Esophagus squamous epithelium (tissue), 5 donors: ENCODE results near the gene MYO15A. TPM values are rescaled to one million over a fixed set of nuclear protein-coding genes. Genes with fewer than 3 reads are reported as not detected.

Experiments
- DNase-seq: peaks from one replicate; lab custom pipeline; 2025; lab: John Stamatoyannopoulos, UW
- H3K27ac ChIP-seq, 4 donors: fragments of 200-600 bp; sonication (generic); one replicate each; pipeline ENCODE4 v1.5.1; 2016 to 2019; ENCODE audit warnings: mild to moderate bottlenecking in 1 of 4
- H3K27me3 ChIP-seq, 4 donors: fragments of 200-600 bp; sonication (generic); 1 replicate in 3 of 4; 2 replicates in 1 of 4; pipeline versions ENCODE4 v1.5.1 to v1.6.0; 2017 to 2021; ENCODE audit warnings: antibody characterized with exemption in 1 of 4
- H3K36me3 ChIP-seq, 3 donors: fragments of 200-600 bp; sonication (generic); one replicate each; pipeline ENCODE4 v1.5.1; 2016 to 2019
- H3K4me1 ChIP-seq, 3 donors: fragments of 200-600 bp; sonication (generic); one replicate each; pipeline ENCODE4 v1.5.1; 2017 to 2019
- H3K4me3 ChIP-seq, 4 donors: fragments of 200-600 bp; sonication (generic); 1 replicate in 3 of 4; 2 replicates in 1 of 4; pipeline ENCODE4 v1.5.1; 2016 to 2019; ENCODE audit warnings: mild to moderate bottlenecking in 2 of 4, moderate library complexity in 1 of 4
- H3K9me3 ChIP-seq, 3 donors: fragments of 200-600 bp; sonication (generic); one replicate each; pipeline ENCODE4 v1.5.1; 2016 to 2019
- POLR2A ChIP-seq, 4 donors: fragments of 450-650 bp; IDR thresholded peaks; one replicate each; pipeline ENCODE4 v1.6.1; 2017; ENCODE audit warnings: antibody characterized with exemption in 4 of 4, mild to moderate bottlenecking in 4 of 4, moderate library complexity in 3 of 4
- WGBS, 2 donors: methylation state at CpG; one replicate each; pipeline ENCODE4 v1.1.5; 2018; 5-methylcytosine and 5-hydroxymethylcytosine counted together
- intact Hi-C: fragments of 100-400 bp; cut with DNase I; formaldehyde crosslinking; loops from one replicate; pipeline ENCODE4 v1.15.0; 2022
- total RNA-seq, 4 donors: library from RNA; depleted of rRNA; stranded (reverse); fragments of >200 nt; gene quantifications; one replicate each; pipeline ENCODE4 v1.1.0, GENCODE V29; 2016
- TF ChIP-seq, protein P1 (sequence below), 6 experiments: fragments of 450-650 bp in 4 of 6; fragments of 200-600 bp in 2 of 6; sonication (generic) in 2 of 6; IDR thresholded peaks; one replicate each; pipeline ENCODE4 v1.5.1; 2016 to 2019; ENCODE audit warnings: antibody characterized with exemption in 6 of 6, mild to moderate bottlenecking in 4 of 6, moderate library complexity in 4 of 6
- donor health status: DM: yes; HTN: yes; CAD: no.

MYO15A gene
- total RNA-seq, 4 donors from 2014 or later = 0.18 to 1.7 (median 0.30) TPM; not detected in 1

DNA sequence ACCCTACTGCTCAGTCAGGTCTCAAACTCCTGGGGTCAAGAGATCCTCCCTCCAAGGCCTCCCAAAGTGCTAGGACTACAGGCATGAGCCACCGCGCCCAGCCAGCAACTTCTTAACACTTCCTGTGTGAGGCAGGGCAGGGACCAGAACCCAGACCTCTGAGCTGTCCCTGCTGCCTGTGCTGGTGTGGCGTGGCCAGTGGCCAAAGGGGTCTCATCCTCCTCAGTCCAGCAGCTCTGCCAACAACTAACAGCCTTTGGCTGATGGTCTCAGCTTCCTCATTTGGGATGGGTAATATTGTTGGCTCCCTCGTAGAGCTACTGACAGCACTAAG lies 115.5 kb downstream of the MYO15A start:
- 91% methylated on average over 4 of the region's 4 CpGs; no CpG with 5 or more reads in 1 of the 2 donors for WGBS, 2 donors
- no peak for DNase-seq
- TF ChIP-seq, protein P1, sequence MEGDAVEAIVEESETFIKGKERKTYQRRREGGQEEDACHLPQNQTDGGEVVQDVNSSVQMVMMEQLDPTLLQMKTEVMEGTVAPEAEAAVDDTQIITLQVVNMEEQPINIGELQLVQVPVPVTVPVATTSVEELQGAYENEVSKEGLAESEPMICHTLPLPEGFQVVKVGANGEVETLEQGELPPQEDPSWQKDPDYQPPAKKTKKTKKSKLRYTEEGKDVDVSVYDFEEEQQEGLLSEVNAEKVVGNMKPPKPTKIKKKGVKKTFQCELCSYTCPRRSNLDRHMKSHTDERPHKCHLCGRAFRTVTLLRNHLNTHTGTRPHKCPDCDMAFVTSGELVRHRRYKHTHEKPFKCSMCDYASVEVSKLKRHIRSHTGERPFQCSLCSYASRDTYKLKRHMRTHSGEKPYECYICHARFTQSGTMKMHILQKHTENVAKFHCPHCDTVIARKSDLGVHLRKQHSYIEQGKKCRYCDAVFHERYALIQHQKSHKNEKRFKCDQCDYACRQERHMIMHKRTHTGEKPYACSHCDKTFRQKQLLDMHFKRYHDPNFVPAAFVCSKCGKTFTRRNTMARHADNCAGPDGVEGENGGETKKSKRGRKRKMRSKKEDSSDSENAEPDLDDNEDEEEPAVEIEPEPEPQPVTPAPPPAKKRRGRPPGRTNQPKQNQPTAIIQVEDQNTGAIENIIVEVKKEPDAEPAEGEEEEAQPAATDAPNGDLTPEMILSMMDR (IDR thresholded peaks at IDR 0.05) = no peak
- TF ChIP-seq POLR2A (IDR thresholded peaks at IDR 0.05) = no peak
- Histone ChIP-seq H3K4me1 (peaks cover 19 to 55% (median 22%) of the 10 kb centered on the region in 3 donors), H3K9me3 (no peaks in the 10 kb centered on the region), H3K27ac (peak overlapping the region in 3 of 4 donors; percentile 79 to 86 (median 84)), H3K27me3 (no peaks in the 10 kb centered on the region), H3K4me3 (no peak overlapping the region), H3K36me3 (no peaks in the 10 kb centered on the region)
- intact Hi-C loops = no loop called here

DNA sequence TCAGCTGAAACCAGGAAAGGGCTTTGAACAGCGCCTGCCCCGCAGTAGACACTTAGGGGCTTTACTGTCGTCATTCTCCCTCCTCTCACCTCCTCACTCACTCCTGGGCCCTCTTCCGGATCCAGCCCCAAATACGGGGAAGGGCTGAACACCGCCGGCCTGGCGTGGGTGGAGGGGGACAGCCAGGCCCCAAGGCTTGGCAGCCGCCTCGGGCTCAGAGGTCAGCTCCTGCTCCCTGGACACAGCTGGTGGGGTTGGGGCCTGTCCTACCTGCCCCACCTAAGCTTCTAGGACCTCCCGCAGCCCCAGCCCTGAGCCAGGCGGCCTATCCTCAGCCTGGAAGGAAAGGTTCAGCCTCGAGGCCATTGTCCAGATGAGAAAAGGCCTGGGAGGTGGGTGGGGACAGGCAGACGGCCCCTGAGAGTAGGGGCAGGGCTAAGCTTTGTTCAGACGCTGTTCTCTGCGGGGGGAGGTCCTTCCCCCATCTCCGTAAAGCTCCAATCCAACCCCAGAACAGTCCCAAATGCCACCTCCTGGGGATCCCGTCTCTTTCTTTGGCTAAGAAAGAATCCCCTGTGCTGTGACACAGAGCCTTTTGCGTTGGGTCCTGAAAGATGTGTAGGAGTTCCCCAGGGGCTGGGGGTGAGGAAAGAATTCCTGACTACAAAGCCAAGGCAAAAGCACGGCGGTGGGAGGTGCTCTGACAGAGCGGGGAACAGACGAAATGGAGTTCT lies 116.0 kb downstream of the MYO15A start:
- Histone ChIP-seq H3K9me3 (no peaks in the 10 kb centered on the region), H3K27ac (peak overlapping the region; percentile 35 to 86 (median 82)), H3K27me3 (no peaks in the 10 kb centered on the region), H3K4me1 (peaks cover 19 to 50% (median 19%) of the 10 kb centered on the region in 3 donors), H3K4me3 (peak overlapping the region in 3 of 4 donors; percentile 41 to 82 (median 75)), H3K36me3 (no peaks in the 10 kb centered on the region)
- intact Hi-C loops = no loop called here
- DNase-seq = no peak
- TF ChIP-seq, protein P1 (IDR thresholded peaks at IDR 0.05) = no peak
- no peak for TF ChIP-seq POLR2A (IDR thresholded peaks at IDR 0.05)
- WGBS, 2 donors = 24 to 44% methylated on average over 8 to 12 of the region's 23 CpGs

DNA sequence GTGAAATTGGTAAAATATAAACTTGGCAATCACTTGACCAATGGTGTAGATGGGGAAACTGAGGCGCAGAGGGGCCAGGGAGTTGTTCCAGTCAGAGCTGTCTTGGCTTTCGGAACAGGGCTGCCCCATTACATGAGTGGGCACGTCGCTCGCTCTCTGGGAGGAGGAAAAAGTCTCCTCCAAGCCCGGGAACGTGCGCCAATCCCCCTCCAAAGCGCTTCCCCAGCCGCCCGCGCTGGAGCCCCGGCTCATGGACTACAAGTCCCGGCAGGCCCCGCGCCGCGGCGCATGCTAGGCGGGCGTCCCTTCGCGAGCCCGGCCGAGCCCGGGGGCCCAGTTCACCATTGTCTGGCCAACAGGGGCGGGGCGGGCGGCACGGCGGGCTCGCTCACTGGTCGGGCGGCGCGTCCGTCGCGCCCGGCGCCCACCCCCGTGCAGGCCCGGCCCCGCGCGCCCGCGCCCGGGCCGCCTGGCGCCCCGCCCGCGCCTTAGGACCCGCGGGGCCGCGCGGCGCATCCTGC lies 116.6 kb downstream of the MYO15A start, which contains the start of gene LLGL1:
TSS of gene LLGL1 (plus strand) at position 515 of the 521 bp plus-strand sequence. CDS start 48 bp downstream, outside the sequence.
- Histone ChIP-seq H3K4me1 (peaks cover 19 to 50% (median 19%) of the 10 kb centered on the region in 3 donors), H3K27ac (peak within 1 kb of the TSS; percentile 78 to 86 (median 82)), H3K9me3 (no peaks in the 10 kb centered on the region), H3K4me3 (peak within 1 kb of the TSS; percentile 58 to 82 (median 68)), H3K27me3 (no peaks in the 10 kb centered on the region), H3K36me3 (no peaks in the 10 kb centered on the region)
- intact Hi-C loops = no loop called here
- 3% methylated on average over 5 of the region's 60 CpGs; no CpG with 5 or more reads in 1 of the 2 donors for WGBS, 2 donors
- DNase-seq = peak; percentile 88
- no peak for TF ChIP-seq POLR2A (IDR thresholded peaks at IDR 0.05)
- TF ChIP-seq, protein P1 (IDR thresholded peaks at IDR 0.05) = no peak

DNA sequence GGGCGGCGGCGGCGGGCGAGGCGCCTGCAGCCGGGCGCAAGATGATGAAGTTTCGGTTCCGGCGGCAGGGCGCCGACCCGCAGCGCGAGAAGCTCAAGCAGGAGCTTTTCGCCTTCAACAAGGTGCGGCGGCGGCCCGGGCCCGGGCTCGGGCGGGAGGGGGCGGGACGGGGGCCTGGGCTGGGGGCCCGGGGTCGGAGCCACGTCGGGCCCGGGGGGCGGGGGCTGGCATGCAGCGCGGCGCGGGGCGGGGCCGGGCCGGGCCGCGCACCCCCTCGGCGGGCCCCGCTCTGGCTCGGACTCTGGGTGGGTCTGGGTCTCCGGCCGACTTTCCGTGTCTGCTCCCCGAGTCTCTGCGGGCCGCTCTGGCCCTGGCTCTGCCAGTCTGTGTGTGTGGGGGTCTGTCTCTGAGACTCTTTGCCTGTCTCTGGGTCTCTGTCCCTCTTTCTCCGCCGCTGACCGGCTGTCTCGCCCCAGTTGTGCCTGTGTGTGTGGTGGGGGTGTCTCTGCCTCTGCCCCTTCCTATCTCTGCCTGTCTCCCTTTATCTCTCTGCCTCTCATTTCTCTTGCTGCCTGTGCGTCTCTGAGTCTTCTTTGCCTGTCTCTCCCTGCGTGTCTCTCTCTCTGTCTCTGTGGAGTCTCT lies 117.2 kb downstream of the MYO15A start:
- intact Hi-C loops = no loop called here
- DNase-seq = no peak
- no peaks in the 10 kb centered on the region for H3K36me3 ChIP-seq
- H3K27ac ChIP-seq = peak overlapping the region; percentile 67 to 84 (median 81)
- H3K4me1 ChIP-seq = peaks cover 19 to 50% (median 19%) of the 10 kb centered on the region in 3 donors
- H3K9me3 ChIP-seq = no peaks in the 10 kb centered on the region
- TF ChIP-seq, protein P1 (IDR thresholded peaks at IDR 0.05) = no peak
- WGBS, 2 donors = 0 to 1% methylated on average over 6 to 7 of the region's 57 CpGs
- peak overlapping the region; percentile 58 to 82 (median 68) for H3K4me3 ChIP-seq
- H3K27me3 ChIP-seq = no peaks in the 10 kb centered on the region
